SIG-M5 treated with dmso at 0.1 percent for 504 hours (cell line): ENCODE data around the gene ST13.
"Not testable (repeated sequence)": the region's sequence is repeated elsewhere in the genome, so short reads cannot be mapped to it uniquely, and the experiment has no call there.

Source experiments
- DNase-seq: peaks from one replicate; lab custom pipeline; 2025; ENCODE audit not compliant: unreplicated experiment; lab: John Stamatoyannopoulos, UW

ST13 gene

DNA sequence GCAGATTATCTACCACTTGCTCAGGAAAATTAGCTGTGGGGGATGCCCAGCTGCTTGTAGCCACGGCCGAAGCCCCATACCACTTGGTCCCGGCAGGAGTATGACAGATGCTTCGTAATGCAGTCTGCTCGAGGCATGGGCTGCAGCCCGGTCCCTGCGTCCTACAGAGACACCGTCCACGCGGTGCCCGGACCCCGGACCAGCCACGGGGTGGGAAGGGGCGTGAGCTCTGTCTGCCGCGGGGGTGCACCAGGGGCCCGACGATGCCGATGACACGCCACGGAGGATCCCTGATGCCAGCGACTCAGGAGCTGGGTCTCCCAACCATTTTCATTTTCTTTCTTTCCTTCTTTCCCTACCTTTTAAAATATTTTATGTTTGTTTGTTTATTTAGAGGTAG is 67.3 kb downstream of the ST13 start:
- no peak for DNase-seq

DNA sequence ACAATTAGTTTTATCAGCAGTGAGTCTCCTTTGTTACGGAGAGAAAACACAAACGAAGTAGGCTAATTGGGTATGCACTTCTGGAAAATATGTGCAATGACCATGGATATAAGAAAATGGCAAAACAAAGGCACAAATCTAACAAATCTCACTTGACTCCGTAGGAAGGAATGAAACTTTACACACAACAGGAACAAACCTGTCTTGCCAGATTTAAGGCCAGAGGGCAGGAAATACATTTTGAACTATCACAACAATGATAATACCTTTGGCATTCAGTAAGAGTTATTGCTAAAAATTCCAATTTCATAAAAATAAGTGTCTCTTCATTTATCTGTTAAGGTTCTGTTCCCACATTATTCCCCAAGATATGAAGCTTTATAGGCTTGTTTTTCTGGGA is 73.9 kb downstream of the ST13 start:
- DNase-seq = no peak

GRCh38 chr22:40781749-40782148 is 74.7 kb downstream of the ST13 start:
- not testable (repeated sequence) for DNase-seq
